Measurements from ENCODE around the gene CES2. TPM values are rescaled to one million over a fixed set of nuclear protein-coding genes. Genes with fewer than 3 reads are reported as not detected.
"Not testable (repeated sequence)": the region's sequence is repeated elsewhere in the genome, so short reads cannot be mapped to it uniquely, and the experiment has no call there.

The CES2 gene
- total and polyA plus RNA-seq, 2 experiments from 2014 or later = 52.8 to 72.8 TPM

GRCh38 chr16:66988197-66988788 lies 53.0 kb downstream of the CES2 start, which contains the start of gene CES4A:
CES4A (plus strand) TSS chr16:66988589; CDS start chr16:66988773, 184 bp downstream.
- Histone ChIP-seq H3K4me2 (no peak within 1 kb of the TSS), H2AFZ (no peak within 1 kb of the TSS)
- WGBS (ENCODE audit: low lambda C conversion rate, missing lambda C conversion rate) = 69% methylated on average over 11 of the region's 11 CpGs

GRCh38 chr16:66991545-66992077 lies 56.3 kb downstream of the CES2 start:
- Histone ChIP-seq H3K36me3 (replicated peaks; ENCODE audit: insufficient read depth, low read depth) (no peaks in the 10 kb centered on the region), H2AFZ (no peak overlapping the region), H3K79me2 (no peaks in the 10 kb centered on the region), H3K27ac (no peak overlapping the region), H3K9me3 (ENCODE audit: low read depth) (no peaks in the 10 kb centered on the region), H4K20me1 (ENCODE audit: insufficient read depth, poor library complexity, severe bottlenecking) (no peaks in the 10 kb centered on the region), H3K4me1 (ENCODE audit: insufficient read depth) (peaks cover under 1% of the 10 kb centered on the region), H3K9me2 (replicated peaks; ENCODE audit: insufficient read depth) (no peaks in the 10 kb centered on the region), H3K27me3 (no peaks in the 10 kb centered on the region), H3K4me3 (no peak overlapping the region), H3K4me2 (no peak overlapping the region)
- 91% methylated on average over 2 of the region's 2 CpGs for WGBS (ENCODE audit: low lambda C conversion rate, missing lambda C conversion rate)
- TF ChIP-seq EZH2 (IDR thresholded peaks at IDR 0.05; ENCODE audit: borderline replicate concordance) = no peak
- DNase-seq (ENCODE audit: low spot score) = no peak

More at GRCh38 chr16:66988197-66988788, 53.0 kb downstream of the CES2 start, which contains the start of gene CES4A:
- no peaks in the 10 kb centered on the region for H3K79me2 ChIP-seq
- DNase-seq (ENCODE audit: low spot score) = peak; percentile 53
- H3K27ac ChIP-seq = no peak within 1 kb of the TSS
- no peaks in the 10 kb centered on the region for H3K9me3 ChIP-seq (ENCODE audit: low read depth)
- no peaks in the 10 kb centered on the region for H3K36me3 ChIP-seq (replicated peaks; ENCODE audit: insufficient read depth, low read depth)
- no peaks in the 10 kb centered on the region for H4K20me1 ChIP-seq (ENCODE audit: insufficient read depth, poor library complexity, severe bottlenecking)
- no peak within 1 kb of the TSS for H3K4me3 ChIP-seq
- H3K27me3 ChIP-seq = no peaks in the 10 kb centered on the region
- no peaks in the 10 kb centered on the region for H3K4me1 ChIP-seq (ENCODE audit: insufficient read depth)
- H3K9me2 ChIP-seq (replicated peaks; ENCODE audit: insufficient read depth) = no peaks in the 10 kb centered on the region
- TF ChIP-seq CTCF (IDR thresholded peaks at IDR 0.05; ENCODE audit: poor library complexity) = no peak
- TF ChIP-seq EZH2 (IDR thresholded peaks at IDR 0.05; ENCODE audit: borderline replicate concordance) = no peak
- TF ChIP-seq EZH2phosphoT487 (IDR thresholded peaks at IDR 0.05; ENCODE audit: low read depth, severe bottlenecking, unreplicated experiment) = no peak

GRCh38 chr16:66993558-66993957 lies 58.2 kb downstream of the CES2 start:
- not testable (repeated sequence) for DNase-seq (ENCODE audit: low spot score); H3K79me2 ChIP-seq; H3K27ac ChIP-seq; H4K20me1 ChIP-seq (ENCODE audit: insufficient read depth, poor library complexity, severe bottlenecking); H3K27me3 ChIP-seq; H3K4me3 ChIP-seq; H2AFZ ChIP-seq; H3K9me3 ChIP-seq (ENCODE audit: low read depth); H3K36me3 ChIP-seq (replicated peaks; ENCODE audit: insufficient read depth, low read depth); H3K9me2 ChIP-seq (replicated peaks; ENCODE audit: insufficient read depth); H3K4me1 ChIP-seq (ENCODE audit: insufficient read depth); H3K4me2 ChIP-seq
- WGBS (ENCODE audit: low lambda C conversion rate, missing lambda C conversion rate) = 95% methylated on average over 12 of the region's 12 CpGs

Other genes with a start within 250 kb of the CES2 start
- gene CMTM4, start 238.8 kb upstream of the CES2 start, total RNA-seq = 77.9 and 84.8 TPM in 2 replicates
- 17.4 and 19.2 TPM in 2 replicates for gene CMTM4, start 238.8 kb upstream of the CES2 start, polyA plus RNA-seq
- gene DYNC1LI2, start 183.9 kb upstream of the CES2 start, total RNA-seq = 97.3 and 129 TPM in 2 replicates
- gene DYNC1LI2, start 183.9 kb upstream of the CES2 start, polyA plus RNA-seq = 99.1 and 121 TPM in 2 replicates
- 0.07 TPM in 1 of 2 replicates, not detected in the other for gene TERB1, start 133.9 kb upstream of the CES2 start, total RNA-seq
- gene TERB1, start 133.9 kb upstream of the CES2 start, polyA plus RNA-seq = not detected in 2 replicates
- 68.5 and 72.6 TPM in 2 replicates for gene NAE1, start 104.5 kb upstream of the CES2 start, total RNA-seq
- 58.7 and 60.3 TPM in 2 replicates for gene NAE1, start 104.5 kb upstream of the CES2 start, polyA plus RNA-seq
- 2.5 and 3.3 TPM in 2 replicates for gene CA7, start 91.1 kb upstream of the CES2 start, total RNA-seq
- gene CA7, start 91.1 kb upstream of the CES2 start, polyA plus RNA-seq = 0.25 and 3.3 TPM in 2 replicates
- 9.7 and 17.7 TPM in 2 replicates for gene PDP2, start 55.0 kb upstream of the CES2 start, total RNA-seq
- 3.5 and 5.2 TPM in 2 replicates for gene PDP2, start 55.0 kb upstream of the CES2 start, polyA plus RNA-seq
- gene CDH16, start 16.6 kb upstream of the CES2 start, total RNA-seq = 2.9 and 3.2 TPM in 2 replicates
- 2.2 and 4.4 TPM in 2 replicates for gene CDH16, start 16.6 kb upstream of the CES2 start, polyA plus RNA-seq
- 8.2 and 8.8 TPM in 2 replicates for gene RRAD, start 10.0 kb upstream of the CES2 start, total RNA-seq
- 16.3 and 27.6 TPM in 2 replicates for gene RRAD, start 10.0 kb upstream of the CES2 start, polyA plus RNA-seq
- 106 and 131 TPM in 2 replicates for gene CIAO2B, start 1.1 kb upstream of the CES2 start, total RNA-seq
- gene CIAO2B, start 1.1 kb upstream of the CES2 start, polyA plus RNA-seq = 147 and 154 TPM in 2 replicates
- gene CES3, start 25.8 kb downstream of the CES2 start, total RNA-seq = 1.2 and 1.7 TPM in 2 replicates
- gene CES3, start 25.8 kb downstream of the CES2 start, polyA plus RNA-seq = 3.4 and 3.8 TPM in 2 replicates
- 7.2 and 12.3 TPM in 2 replicates for gene CES4A, start 53.1 kb downstream of the CES2 start, total RNA-seq
- gene CES4A, start 53.1 kb downstream of the CES2 start, polyA plus RNA-seq = 11.8 and 17.9 TPM in 2 replicates
- 48.0 and 59.0 TPM in 2 replicates for gene CBFB, start 93.6 kb downstream of the CES2 start, total RNA-seq
- gene CBFB, start 93.6 kb downstream of the CES2 start, polyA plus RNA-seq = 39.3 and 47.4 TPM in 2 replicates
- 18.6 and 18.7 TPM in 2 replicates for gene PHAF1, start 174.4 kb downstream of the CES2 start, total RNA-seq
- 15.2 and 20.2 TPM in 2 replicates for gene PHAF1, start 174.4 kb downstream of the CES2 start, polyA plus RNA-seq
- 33.3 and 34.5 TPM in 2 replicates for gene B3GNT9, start 215.5 kb downstream of the CES2 start, total RNA-seq
- 37.5 and 44.2 TPM in 2 replicates for gene B3GNT9, start 215.5 kb downstream of the CES2 start, polyA plus RNA-seq
- 18.5 and 21.9 TPM in 2 replicates for gene TRADD, start 224.4 kb downstream of the CES2 start, total RNA-seq
- 31.4 and 32.4 TPM in 2 replicates for gene TRADD, start 224.4 kb downstream of the CES2 start, polyA plus RNA-seq
- gene FBXL8, start 224.4 kb downstream of the CES2 start, total RNA-seq = 10.7 and 11.1 TPM in 2 replicates
- gene FBXL8, start 224.4 kb downstream of the CES2 start, polyA plus RNA-seq = 15.9 and 19.8 TPM in 2 replicates
- gene HSF4, start 229.2 kb downstream of the CES2 start, total RNA-seq = 3.2 and 5.5 TPM in 2 replicates
- 8.5 and 15.7 TPM in 2 replicates for gene HSF4, start 229.2 kb downstream of the CES2 start, polyA plus RNA-seq
- gene NOL3, start 235.0 kb downstream of the CES2 start, total RNA-seq = 8.1 and 9.3 TPM in 2 replicates
- gene NOL3, start 235.0 kb downstream of the CES2 start, polyA plus RNA-seq = 10.9 and 11.0 TPM in 2 replicates
- 22.3 and 24.8 TPM in 2 replicates for gene MATCAP1, start 248.4 kb downstream of the CES2 start, total RNA-seq
- 25.4 and 38.5 TPM in 2 replicates for gene MATCAP1, start 248.4 kb downstream of the CES2 start, polyA plus RNA-seq